Gastroesophageal sphincter (tissue), 3 donors: ENCODE results near the gene POMT2.

ENCODE experiments used
- CTCF ChIP-seq, 4 experiments: fragments of 200-600 bp in 2 of 4; fragments of 450-650 bp in 2 of 4; sonication (generic) in 1 of 4; IDR thresholded peaks; one replicate each; pipeline ENCODE4 v1.5.1; 2017 to 2019; ENCODE audit warnings: antibody characterized with exemption in 4 of 4, mild to moderate bottlenecking in 2 of 4, moderate library complexity in 2 of 4
- EP300 ChIP-seq: sonication (generic); formaldehyde crosslinking; IDR thresholded peaks from one replicate; pipeline ENCODE4 v1.6.1; 2017; ENCODE audit warnings: antibody characterized with exemption, mild to moderate bottlenecking
- POLR2A ChIP-seq, 2 donors: fragments of 450-650 bp; IDR thresholded peaks; one replicate each; pipeline ENCODE4 v1.6.1; 2017; ENCODE audit warnings: antibody characterized with exemption in 2 of 2, mild to moderate bottlenecking in 2 of 2, moderate library complexity in 1 of 2
- POLR2AphosphoS5 ChIP-seq: sonication (generic); formaldehyde crosslinking; IDR thresholded peaks from one replicate; pipeline ENCODE4 v1.6.1; 2017; ENCODE audit warnings: antibody characterized with exemption

- no peak for TF ChIP-seq CTCF (IDR thresholded peaks at IDR 0.05)
- TF ChIP-seq EP300 = no peak
- TF ChIP-seq POLR2A (IDR thresholded peaks at IDR 0.05) = no peak
- no peak for TF ChIP-seq POLR2AphosphoS5
These were observed 94.7 kb downstream of the POMT2 start for GRCh38 chr14:77225892-77226557.
